ENCODE data around the gene NF1.
"Not testable (repeated sequence)": the region's sequence is repeated elsewhere in the genome, so short reads cannot be mapped to it uniquely, and the experiment has no call there.

The NF1 gene

DNA sequence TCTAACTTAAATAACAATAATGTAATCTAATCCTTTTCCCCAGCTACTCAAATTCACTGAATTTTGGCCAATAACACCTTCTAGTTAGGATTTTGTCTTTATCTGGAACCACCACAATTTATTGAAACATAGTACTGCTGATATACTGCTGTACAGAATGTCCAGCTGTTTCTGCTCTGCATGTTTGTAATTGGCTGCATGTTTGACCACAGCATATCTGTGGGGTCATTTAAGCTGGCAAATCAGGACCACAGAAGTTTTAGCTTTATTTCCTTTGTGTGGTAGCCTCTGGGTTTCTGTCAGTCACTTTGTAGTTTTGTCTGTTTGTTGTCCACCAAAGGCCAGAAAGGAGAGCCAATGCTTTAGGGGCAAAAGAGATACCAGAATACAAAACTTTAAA lies 274.5 kb downstream of the NF1 start:
- H3K4me1 Mint-ChIP-seq, result peaks cover 19% of the 10 kb centered on the region
- no peaks in the 10 kb centered on the region for H3K36me3 Mint-ChIP-seq
- CTCF ChIA-PET, result interaction anchor here (1.7 kb wide), 1 partner anchor 9 kb away, joined by 4 read pairs; no protein-coding TSS in a partner anchor
- no peaks in the 10 kb centered on the region for H3K9me3 Mint-ChIP-seq
- no peak for DNase-seq
- no peaks in the 10 kb centered on the region for H3K27me3 Mint-ChIP-seq
- H3K27ac Mint-ChIP-seq, result no peak overlapping the region
- no peak overlapping the region for H3K4me3 Mint-ChIP-seq

DNA sequence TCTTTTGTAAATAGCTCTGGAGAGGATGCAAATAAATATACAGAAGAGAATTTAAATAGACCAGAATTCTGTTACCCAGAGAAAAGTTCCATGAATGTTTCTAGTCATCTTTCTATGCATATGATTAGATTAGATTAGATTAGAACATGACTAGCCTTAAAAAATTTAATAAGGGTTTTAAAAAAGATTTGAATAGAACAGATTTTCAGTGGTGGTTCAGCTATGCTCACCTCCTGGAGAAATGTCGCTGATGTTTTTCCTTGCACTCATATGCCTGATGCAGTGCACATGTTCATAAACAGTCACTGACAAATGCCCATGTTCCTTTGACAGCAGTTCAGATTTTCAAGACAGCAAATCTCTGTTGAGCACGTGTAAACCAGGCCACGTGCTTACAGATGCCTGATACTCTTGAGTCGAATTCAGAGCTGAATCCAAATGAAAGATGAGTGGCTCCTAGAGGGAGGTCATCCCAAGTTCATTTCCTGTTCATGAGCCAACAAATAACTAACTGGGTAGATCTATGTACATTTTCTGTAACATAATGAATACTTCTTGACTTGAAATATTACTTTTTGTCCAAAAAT lies 276.8 kb downstream of the NF1 start:
- H3K4me1 Mint-ChIP-seq, result peaks cover 19% of the 10 kb centered on the region
- H3K9me3 Mint-ChIP-seq, result no peaks in the 10 kb centered on the region
- no peaks in the 10 kb centered on the region for H3K27me3 Mint-ChIP-seq
- H3K36me3 Mint-ChIP-seq, result no peaks in the 10 kb centered on the region
- CTCF ChIA-PET, result interaction anchor here (1.0 to 4.1 kb wide), 3 partner anchors 47 to 156 kb away, joined by 3 to 25 read pairs (median 18); no protein-coding TSS in a partner anchor
- H3K27ac Mint-ChIP-seq, result no peak overlapping the region
- no peak for DNase-seq
- H3K4me3 Mint-ChIP-seq, result no peak overlapping the region

DNA sequence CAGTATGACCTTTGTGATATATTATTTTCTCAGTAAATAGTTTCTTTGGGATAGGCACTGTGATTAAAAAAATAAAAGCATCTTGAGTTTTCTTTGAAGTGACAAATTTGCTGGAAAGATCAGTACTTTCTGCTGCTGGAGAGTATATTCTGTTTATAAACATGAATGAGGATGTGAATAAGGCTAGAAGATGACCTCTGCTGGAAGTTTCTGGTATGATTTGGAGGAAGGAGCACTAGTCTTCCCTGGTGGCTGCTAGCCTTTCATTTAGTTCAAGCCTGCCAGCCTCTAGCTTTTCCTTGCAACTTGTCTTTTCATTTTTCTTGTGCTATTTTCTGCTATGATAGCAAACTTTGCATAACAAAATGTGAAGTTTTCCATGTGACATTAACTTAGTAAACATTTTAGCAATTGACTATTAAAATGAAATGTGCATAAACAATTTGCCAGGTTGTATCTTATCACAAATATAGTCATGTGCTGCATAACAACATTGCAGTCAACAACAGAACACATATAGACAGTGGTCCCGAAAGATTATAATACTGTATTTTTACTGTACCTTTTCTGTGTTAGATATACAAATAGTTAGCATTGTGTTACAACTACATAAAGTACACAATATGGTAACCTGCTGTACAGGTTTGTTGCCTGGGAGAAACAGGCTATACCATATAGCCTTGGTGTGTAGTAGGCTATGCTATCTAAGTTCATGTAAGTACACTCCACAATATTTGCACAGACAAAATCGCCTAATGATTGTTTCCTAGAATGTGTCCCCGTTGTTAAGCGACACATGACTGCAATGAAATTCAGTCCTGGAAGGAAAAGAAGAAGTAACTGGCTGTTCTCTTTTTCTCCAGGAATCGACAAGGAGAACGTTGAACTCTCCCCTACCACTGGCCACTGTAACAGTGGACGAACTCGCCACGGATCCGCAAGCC lies 278.6 kb downstream of the NF1 start:
- Mint-ChIP-seq H3K27me3 (no peaks in the 10 kb centered on the region), H3K4me3 (no peak overlapping the region), H3K36me3 (no peaks in the 10 kb centered on the region), H3K4me1 (peaks cover 19% of the 10 kb centered on the region), H3K27ac (no peak overlapping the region), H3K9me3 (no peaks in the 10 kb centered on the region)
- DNase-seq, result no peak
- CTCF ChIA-PET, result interaction anchor here (0.9 to 4.1 kb wide), 15 partner anchors 12 to 365 kb away, joined by 3 to 25 read pairs (median 3); no protein-coding TSS in a partner anchor

DNA sequence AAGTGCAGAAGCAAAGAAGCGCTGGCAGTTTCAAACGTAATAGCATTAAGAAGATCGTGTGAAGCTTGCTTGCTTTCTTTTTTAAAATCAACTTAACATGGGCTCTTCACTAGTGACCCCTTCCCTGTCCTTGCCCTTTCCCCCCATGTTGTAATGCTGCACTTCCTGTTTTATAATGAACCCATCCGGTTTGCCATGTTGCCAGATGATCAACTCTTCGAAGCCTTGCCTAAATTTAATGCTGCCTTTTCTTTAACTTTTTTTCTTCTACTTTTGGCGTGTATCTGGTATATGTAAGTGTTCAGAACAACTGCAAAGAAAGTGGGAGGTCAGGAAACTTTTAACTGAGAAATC lies 279.3 kb downstream of the NF1 start:
- peaks cover 19% of the 10 kb centered on the region for H3K4me1 Mint-ChIP-seq
- no peak for DNase-seq
- H3K36me3 Mint-ChIP-seq, result no peaks in the 10 kb centered on the region
- CTCF ChIA-PET, result interaction anchor here (4.1 kb wide), 1 partner anchor 158 kb away, joined by 25 read pairs; no protein-coding TSS in a partner anchor
- H3K4me3 Mint-ChIP-seq, result no peak overlapping the region
- no peaks in the 10 kb centered on the region for H3K27me3 Mint-ChIP-seq
- H3K9me3 Mint-ChIP-seq, result no peaks in the 10 kb centered on the region
- H3K27ac Mint-ChIP-seq, result no peak overlapping the region

DNA sequence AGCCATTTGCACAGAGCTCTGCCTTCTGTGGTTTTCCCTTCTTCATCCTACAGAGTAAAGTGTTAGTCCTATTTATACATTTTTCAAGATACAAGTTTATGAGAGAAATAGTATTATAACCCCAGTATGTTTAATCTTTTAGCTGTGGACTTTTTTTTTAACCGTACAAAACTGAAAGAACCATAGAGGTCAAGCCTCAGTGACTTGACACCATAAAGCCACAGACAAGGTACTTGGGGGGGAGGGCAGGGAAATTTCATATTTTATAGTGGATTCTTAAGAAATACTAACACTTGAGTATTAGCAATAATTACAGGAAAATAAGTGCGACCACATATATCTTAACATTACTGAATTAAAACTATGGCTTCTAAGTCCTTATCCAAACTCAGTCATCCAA lies 279.7 kb downstream of the NF1 start:
- Mint-ChIP-seq H3K36me3 (no peaks in the 10 kb centered on the region), H3K27ac (no peak overlapping the region), H3K4me1 (peaks cover 19% of the 10 kb centered on the region), H3K9me3 (no peaks in the 10 kb centered on the region), H3K4me3 (no peak overlapping the region), H3K27me3 (no peaks in the 10 kb centered on the region)
- CTCF ChIA-PET, result interaction anchor here (4.1 kb wide), 1 partner anchor 158 kb away, joined by 25 read pairs; no protein-coding TSS in a partner anchor
- no peak for DNase-seq

DNA sequence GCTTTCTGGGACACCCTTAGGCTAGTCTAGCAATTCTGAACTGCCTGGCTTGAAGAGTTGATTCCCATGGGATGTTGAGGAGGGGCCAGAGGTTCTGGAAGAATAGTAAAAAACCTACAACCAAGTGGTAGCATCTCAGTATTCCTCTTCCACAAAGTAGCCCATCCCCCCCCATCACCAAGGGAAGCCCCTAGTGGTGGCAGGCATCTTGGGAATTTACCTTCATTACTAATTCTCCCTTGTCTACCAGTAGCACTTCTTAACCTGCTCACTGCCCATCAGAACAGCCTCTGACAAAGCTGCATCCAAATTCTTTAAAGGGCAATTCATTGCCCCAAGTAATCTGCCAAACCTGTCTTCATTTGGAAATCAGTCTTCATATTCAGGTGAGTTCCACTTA lies 283.9 kb downstream of the NF1 start:
- H3K36me3 Mint-ChIP-seq, result no peaks in the 10 kb centered on the region
- CTCF ChIA-PET, result interaction anchor here (1.4 to 1.5 kb wide), 2 partner anchors 10 to 11 kb away, joined by 4 to 5 read pairs; no protein-coding TSS in a partner anchor
- no peaks in the 10 kb centered on the region for H3K27me3 Mint-ChIP-seq
- no peak overlapping the region for H3K4me3 Mint-ChIP-seq
- H3K4me1 Mint-ChIP-seq, result no peaks in the 10 kb centered on the region
- no peaks in the 10 kb centered on the region for H3K9me3 Mint-ChIP-seq
- H3K27ac Mint-ChIP-seq, result no peak overlapping the region
- DNase-seq, result no peak

DNA sequence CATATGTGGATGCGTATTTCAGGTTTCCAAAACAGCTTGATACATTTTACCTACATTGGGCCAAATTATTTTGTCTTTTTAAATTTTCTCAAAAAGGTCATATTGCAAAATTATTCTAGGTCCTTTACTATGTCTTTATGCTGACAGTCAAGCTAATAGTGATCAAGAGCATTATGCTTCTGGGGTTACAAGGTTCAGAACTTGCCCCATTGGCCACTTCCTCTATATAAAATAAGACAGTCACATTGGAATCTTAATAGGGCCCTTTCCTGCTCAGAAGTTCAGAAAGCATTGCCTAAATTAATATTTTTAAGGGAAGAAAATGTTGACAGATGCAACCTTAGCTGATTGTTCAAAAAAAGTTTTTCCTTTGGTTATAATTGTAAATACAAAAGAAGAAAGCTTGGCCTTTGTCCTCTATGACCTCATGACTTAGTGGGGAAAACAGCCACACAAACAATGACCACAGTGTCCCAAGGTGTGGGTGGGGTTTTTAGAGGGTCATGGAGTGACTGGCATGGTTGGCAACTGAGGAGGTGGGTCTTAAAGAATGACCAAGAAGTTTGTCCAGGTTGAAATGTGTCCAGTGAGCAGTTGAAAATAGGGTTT lies 284.9 kb downstream of the NF1 start:
- Mint-ChIP-seq H3K27me3 (no peaks in the 10 kb centered on the region), H3K36me3 (no peaks in the 10 kb centered on the region), H3K27ac (no peak overlapping the region)

DNA sequence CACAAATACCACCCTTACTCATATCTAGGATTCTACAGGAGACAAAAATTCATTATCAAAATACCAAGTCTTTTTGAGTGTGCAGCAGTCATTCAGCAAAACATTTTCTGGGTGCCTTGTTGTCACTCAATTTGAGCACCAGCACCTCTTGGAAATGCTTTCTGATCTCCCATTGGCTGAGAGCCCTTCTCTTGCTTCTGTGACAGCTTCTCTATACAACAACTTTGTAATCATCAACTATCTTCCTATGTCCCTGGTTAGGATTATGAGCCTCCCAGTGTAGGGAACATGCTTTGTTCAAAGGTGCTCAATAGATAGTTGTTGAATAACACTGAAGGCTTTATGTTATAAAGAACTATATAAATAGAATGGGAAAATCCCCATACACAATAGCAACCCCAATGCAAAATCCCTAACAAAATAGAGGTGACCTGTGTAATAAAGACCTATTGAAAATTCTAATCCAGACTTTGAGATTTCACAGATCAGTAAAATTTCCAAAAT lies 286.4 kb downstream of the NF1 start:
- Mint-ChIP-seq H3K27me3 (peaks cover 10% of the 10 kb centered on the region), H3K9me3 (no peaks in the 10 kb centered on the region), H3K36me3 (no peaks in the 10 kb centered on the region), H3K27ac (no peak overlapping the region), H3K4me1 (no peaks in the 10 kb centered on the region), H3K4me3 (no peak overlapping the region)
- no peak for DNase-seq
- CTCF ChIA-PET, result no interaction called here

More for the DNA sequence above, 284.9 kb downstream of the NF1 start:
- Mint-ChIP-seq H3K4me1 (no peaks in the 10 kb centered on the region), H3K9me3 (no peaks in the 10 kb centered on the region), H3K4me3 (no peak overlapping the region)
- no peak for DNase-seq
- CTCF ChIA-PET, result interaction anchor here (1.5 kb wide), 1 partner anchor 10 kb away, joined by 5 read pairs; no protein-coding TSS in a partner anchor

DNA sequence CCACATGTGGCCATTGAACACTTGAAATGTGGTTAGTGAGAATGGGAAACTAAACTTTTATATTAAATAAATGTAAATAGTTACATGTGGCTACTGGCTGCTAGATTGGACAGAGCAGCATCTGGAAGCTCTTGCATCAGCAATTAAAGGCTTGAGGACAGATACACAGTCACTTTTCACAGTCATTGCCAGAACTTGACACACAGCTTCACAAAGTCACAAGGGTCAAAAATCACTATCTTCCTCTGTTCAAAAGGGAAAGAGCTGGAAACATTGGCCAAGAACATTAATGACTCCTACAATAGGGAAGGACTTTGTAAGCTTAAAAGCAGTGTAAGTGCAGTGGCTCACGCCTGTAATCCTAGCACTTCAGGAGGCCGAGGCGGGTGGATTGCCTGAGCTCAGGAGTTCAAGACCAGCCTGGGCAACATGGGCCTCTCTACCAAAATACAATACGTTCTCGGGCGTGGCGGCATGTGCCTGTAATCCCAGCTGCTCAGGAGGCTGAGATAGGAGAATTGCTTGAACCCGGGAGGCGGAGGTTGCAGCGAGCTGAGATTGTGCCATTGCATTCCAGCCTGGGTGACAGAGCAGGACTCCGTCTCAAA lies 288.0 kb downstream of the NF1 start:
- H3K9me3 Mint-ChIP-seq, H3K4me1 Mint-ChIP-seq, DNase-seq, H3K36me3 Mint-ChIP-seq, CTCF ChIA-PET, H3K27ac Mint-ChIP-seq, H3K4me3 Mint-ChIP-seq: not testable (repeated sequence)
- peaks cover 17% of the 10 kb centered on the region for H3K27me3 Mint-ChIP-seq

DNA sequence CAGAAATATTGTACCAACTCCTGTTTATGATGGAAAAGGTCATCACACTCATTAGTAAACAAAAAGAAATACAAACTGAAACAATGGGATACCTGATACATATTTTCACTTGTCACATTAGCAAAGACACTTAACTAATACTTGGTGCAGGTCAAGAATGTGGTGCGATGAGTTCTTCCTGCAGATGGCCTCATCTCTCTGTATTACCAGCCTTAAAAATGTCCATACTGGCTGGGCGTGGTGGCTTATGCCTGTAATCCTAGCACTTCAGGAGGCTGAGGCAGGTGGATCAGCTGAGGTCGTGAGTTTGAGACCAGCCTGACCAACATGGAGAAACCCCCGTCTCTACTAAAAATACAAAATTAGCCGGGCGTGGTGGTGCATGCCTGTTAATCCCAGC lies 288.7 kb downstream of the NF1 start:
- CTCF ChIA-PET, result interaction anchor here (1.3 kb wide), 1 partner anchor 141 kb away, joined by 3 read pairs; no protein-coding TSS in a partner anchor
- H3K27ac Mint-ChIP-seq, result not testable (repeated sequence)
- H3K27me3 Mint-ChIP-seq, result peaks cover 21% of the 10 kb centered on the region

DNA sequence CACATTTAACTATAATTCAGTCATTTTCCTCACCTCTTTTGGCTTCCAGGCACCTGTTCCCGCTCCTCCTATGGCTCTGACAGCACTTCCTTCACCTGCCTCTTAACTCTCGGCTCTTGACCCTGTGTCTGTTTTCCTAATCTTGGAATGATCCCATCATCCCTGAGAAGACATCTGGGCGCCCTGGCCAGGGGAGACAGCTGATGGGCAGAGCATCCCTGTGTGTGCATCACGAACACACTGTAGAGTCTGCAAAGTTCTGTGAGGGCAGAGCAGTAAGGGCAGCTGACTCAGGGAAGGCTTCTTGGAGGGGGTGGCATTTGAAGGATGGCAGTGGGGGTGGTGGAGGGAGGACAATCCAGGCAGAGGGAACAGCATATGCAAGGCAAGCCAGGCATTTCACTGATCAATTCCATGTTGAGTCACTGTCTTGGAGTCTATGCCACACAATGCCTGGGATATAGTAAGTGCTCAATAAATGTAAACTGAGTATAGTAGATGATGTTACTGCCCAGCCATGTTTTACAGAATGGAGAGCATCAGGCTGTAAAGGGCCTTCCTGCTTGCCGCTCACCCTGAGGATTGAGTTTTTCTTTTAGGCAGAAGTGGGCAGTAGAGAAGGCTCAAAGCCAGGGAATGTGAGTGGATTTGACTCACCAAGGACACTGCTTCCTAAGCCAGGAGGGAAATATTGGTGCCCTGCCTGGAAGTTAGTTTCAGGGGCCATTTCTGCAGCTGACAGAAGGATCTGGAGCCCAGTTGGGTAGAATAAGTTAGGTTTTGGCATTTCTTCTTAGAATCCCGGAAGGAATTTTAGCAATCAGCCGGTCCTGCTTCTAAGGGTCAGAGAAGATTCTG lies 290.9 kb downstream of the NF1 start:
- DNase-seq, result no peak
- Mint-ChIP-seq H3K9me3 (no peaks in the 10 kb centered on the region), H3K36me3 (no peaks in the 10 kb centered on the region), H3K27ac (no peak overlapping the region), H3K27me3 (peaks cover 43% of the 10 kb centered on the region), H3K4me3 (no peak overlapping the region), H3K4me1 (peaks cover 4% of the 10 kb centered on the region)
- CTCF ChIA-PET, result interaction anchor here (1.1 kb wide), 1 partner anchor 13 kb away, joined by 3 read pairs; no protein-coding TSS in a partner anchor

More for the DNA sequence above, 288.7 kb downstream of the NF1 start:
- not testable (repeated sequence) for H3K4me3 Mint-ChIP-seq, H3K9me3 Mint-ChIP-seq, H3K4me1 Mint-ChIP-seq, DNase-seq, H3K36me3 Mint-ChIP-seq

DNA sequence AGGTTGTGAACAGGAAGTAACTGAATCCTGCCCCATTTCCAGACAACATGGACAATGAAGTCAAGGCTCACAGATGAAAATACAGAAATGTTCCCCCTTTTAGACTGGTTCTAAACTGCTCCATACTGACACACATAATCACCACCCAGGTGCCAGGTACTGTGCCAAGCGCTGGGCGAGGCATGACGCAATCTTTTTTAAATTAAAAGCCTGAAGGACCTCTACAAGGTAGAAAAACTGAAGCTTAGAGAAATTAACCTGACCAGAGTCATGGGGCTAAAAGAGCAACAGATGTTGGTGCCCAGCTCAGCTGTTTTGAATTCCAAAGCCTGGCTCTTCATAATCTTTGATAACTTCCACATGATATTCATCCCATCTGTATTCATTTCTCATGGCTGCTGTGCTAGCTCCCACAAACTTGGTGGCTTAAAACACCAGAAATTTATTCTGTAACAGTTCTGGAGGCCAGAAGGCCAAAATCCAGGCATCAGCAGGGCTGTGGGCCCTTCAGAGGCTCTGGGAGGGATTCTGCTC lies 291.8 kb downstream of the NF1 start:
- no peak for DNase-seq
- H3K27ac Mint-ChIP-seq, result no peak overlapping the region
- CTCF ChIA-PET, result no interaction called here
- peaks cover 50% of the 10 kb centered on the region for H3K27me3 Mint-ChIP-seq
- no peaks in the 10 kb centered on the region for H3K9me3 Mint-ChIP-seq
- no peaks in the 10 kb centered on the region for H3K36me3 Mint-ChIP-seq
- no peak overlapping the region for H3K4me3 Mint-ChIP-seq
- peaks cover 4% of the 10 kb centered on the region for H3K4me1 Mint-ChIP-seq

DNA sequence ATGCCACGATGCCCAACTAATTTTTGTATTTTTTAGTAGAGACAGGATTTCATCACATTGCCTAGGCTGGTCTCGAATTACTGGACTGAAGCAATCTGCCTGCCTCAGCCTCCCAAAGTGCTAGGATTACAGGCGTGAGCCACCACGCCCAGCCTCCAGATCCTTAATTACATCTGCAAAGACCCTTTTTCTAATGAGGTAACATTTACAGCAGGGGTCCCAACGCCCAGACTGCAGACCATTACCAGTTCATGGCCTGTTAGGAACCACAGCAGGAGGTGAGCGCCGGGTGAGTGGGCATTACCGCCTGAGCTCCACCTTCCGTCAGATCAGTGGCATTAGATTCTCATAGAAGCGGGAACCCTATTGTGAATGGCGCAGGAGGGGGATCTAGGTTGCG lies 292.7 kb downstream of the NF1 start:
- peaks cover 55% of the 10 kb centered on the region for H3K27me3 Mint-ChIP-seq
- H3K36me3 Mint-ChIP-seq, result no peaks in the 10 kb centered on the region
- H3K4me1 Mint-ChIP-seq, result peaks cover 6% of the 10 kb centered on the region
- H3K9me3 Mint-ChIP-seq, result no peaks in the 10 kb centered on the region
- DNase-seq, result no peak
- CTCF ChIA-PET, result no interaction called here
- H3K27ac Mint-ChIP-seq, result no peak overlapping the region
- no peak overlapping the region for H3K4me3 Mint-ChIP-seq
